PC-3 (cell line): ENCODE measurements around the gene NOMO2. TPM values are rescaled to one million over a fixed set of nuclear protein-coding genes. Genes with fewer than 3 reads are reported as not detected.
"Not testable (repeated sequence)": the region's sequence is repeated elsewhere in the genome, so short reads cannot be mapped to it uniquely, and the experiment has no call there.

Experiments
- ATAC-seq: fragments of 200-7000 bp; cut with Tn5 transposase; 2 replicates; pipeline ENCODE4 v1.9.1; 2020; ENCODE audit warnings: mild to moderate bottlenecking, moderate library complexity
- BruUV-seq: library from RNA; stranded (reverse); fragments of 400-500 nt; replicated peaks from 2 replicates; lab custom pipeline; 2021; lab: Mats Ljungman, UMichigan
- CTCF ChIA-PET: fragments of 300-600 bp; sonication (Branson Sonifier 250); formaldehyde crosslinking; loops from one replicate; lab custom pipeline; 2022; ENCODE audit warnings: antibody characterized with exemption; lab: Charles Lee
- POLR2A ChIA-PET: fragments of 300-600 bp; sonication (Branson Sonifier 250); formaldehyde crosslinking; loops from one replicate; lab custom pipeline; 2022; ENCODE audit warnings: antibody characterized with exemption; ENCODE audit not compliant: unreplicated experiment; lab: Charles Lee
- DNase-seq: peaks from one replicate; pipeline ENCODE4 v3.0.0-alpha.2; 2015
- H2AFZ ChIP-seq: fragments of 300-600 bp; sonication (generic); 2 replicates; pipeline ENCODE4 v1.6.0; 2016; ENCODE audit warnings: antibody characterized with exemption, low read length
- H3F3A ChIP-seq: fragments of 300-600 bp; sonication (generic); one replicate; pipeline ENCODE4 v1.6.0; 2017; ENCODE audit warnings: antibody characterized with exemption, low read length, control low read depth, mild to moderate bottlenecking; ENCODE audit not compliant: unreplicated experiment
- H3K27ac ChIP-seq: fragments of 300-600 bp; sonication (generic); 2 replicates; pipeline ENCODE4 v1.5.1; 2016; ENCODE audit warnings: mild to moderate bottlenecking, low read length
- H3K27me3 ChIP-seq: fragments of 300-600 bp; sonication (generic); 2 replicates; pipeline ENCODE4 v1.6.1; 2016; ENCODE audit warnings: low read length, mixed read lengths
- H3K36me3 ChIP-seq: fragments of 300-600 bp; sonication (generic); 2 replicates; pipeline ENCODE4 v1.6.1; 2016; ENCODE audit warnings: low read depth, mixed run types, low read length, mixed read lengths
- H3K4me1 ChIP-seq: fragments of 300-600 bp; sonication (generic); 2 replicates; pipeline ENCODE4 v1.5.1; 2016; ENCODE audit warnings: low read length; ENCODE audit not compliant: insufficient read depth
- H3K4me2 ChIP-seq: fragments of 300-600 bp; sonication (generic); 2 replicates; pipeline ENCODE4 v1.6.0; 2016; ENCODE audit warnings: low read length
- H3K4me3 ChIP-seq: fragments of 300-600 bp; sonication (generic); 2 replicates; pipeline ENCODE4 v1.5.1; 2016; ENCODE audit warnings: mild to moderate bottlenecking, low read length, mixed read lengths
- H3K79me2 ChIP-seq: fragments of 300-600 bp; sonication (generic); 2 replicates; pipeline ENCODE4 v1.6.1; 2017; ENCODE audit warnings: low read length, mixed read lengths
- H3K9ac ChIP-seq: fragments of 300-600 bp; sonication (generic); 2 replicates; pipeline ENCODE4 v1.6.0; 2016; ENCODE audit warnings: mild to moderate bottlenecking, low read length
- H3K9me2 ChIP-seq: fragments of 300-600 bp; sonication (generic); replicated peaks from 2 replicates; pipeline ENCODE4 v1.6.1; 2016; ENCODE audit warnings: mixed run types, low read length, mixed read lengths
- H3K9me3 ChIP-seq: fragments of 300-600 bp; sonication (generic); 2 replicates; pipeline ENCODE4 v1.6.1; 2016; ENCODE audit warnings: low read length, mixed read lengths
- H4K20me1 ChIP-seq: fragments of 300-600 bp; sonication (generic); 2 replicates; pipeline ENCODE4 v1.6.1; 2016; ENCODE audit warnings: low read length, mixed read lengths
- intact Hi-C: fragments of 100-400 bp; cut with micrococcal nuclease; formaldehyde crosslinking; loops from 2 replicates; pipeline ENCODE4 v1.9.0; 2023
- total RNA-seq: library from RNA; depleted of rRNA; stranded (reverse); fragments of >200 nt; gene quantifications from 2 replicates; pipeline ENCODE4 v1.2.3, GENCODE V29; 2014

Gene NOMO2
- total RNA-seq, 1 experiment from 2014 or later, result 121 TPM

DNA sequence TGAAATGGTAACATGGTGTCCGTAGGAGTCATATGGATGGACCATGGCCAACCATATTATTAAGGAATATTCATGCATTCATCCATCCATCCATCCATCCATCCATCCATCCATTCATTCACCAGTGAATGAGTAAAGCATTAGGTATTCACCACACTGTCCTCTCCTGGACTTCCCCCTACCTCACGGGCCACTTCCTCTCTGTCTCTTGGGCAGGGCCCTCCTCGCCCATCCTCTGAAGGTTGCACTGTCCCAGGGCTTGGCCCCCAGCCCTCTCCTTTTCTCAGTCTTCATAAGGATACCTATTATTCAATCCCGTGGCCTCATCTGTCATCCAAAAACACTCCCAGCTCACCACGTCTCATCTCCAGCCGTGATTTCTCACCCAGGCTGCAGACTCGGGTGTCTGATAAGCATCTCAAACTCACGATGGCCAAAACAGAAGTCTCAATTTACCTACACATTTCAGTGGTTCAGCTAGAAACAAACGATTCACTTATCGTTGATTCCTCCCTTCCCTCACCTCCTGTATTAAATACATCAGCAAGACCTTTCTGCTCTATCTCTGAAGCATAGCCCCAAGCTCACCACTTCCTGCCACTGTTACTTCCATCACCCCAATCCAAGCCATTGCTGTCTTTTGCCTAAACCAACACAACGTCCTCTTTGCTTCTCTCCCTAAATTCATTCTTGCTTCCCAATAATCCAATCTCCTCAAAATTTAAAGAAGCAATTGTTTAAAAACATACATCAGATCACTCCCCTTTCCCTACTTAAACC is 69.6 kb downstream of the NOMO2 start:
- H3K27ac ChIP-seq, H3K27me3 ChIP-seq, DNase-seq, H3K4me2 ChIP-seq, H3K9ac ChIP-seq, H3K9me2 ChIP-seq, H4K20me1 ChIP-seq, BruUV-seq, H2AFZ ChIP-seq, H3K79me2 ChIP-seq, POLR2A ChIA-PET, intact Hi-C loops, ATAC-seq, H3K4me3 ChIP-seq, H3F3A ChIP-seq, H3K36me3 ChIP-seq, H3K9me3 ChIP-seq, H3K4me1 ChIP-seq, CTCF ChIA-PET: not testable (repeated sequence)

DNA sequence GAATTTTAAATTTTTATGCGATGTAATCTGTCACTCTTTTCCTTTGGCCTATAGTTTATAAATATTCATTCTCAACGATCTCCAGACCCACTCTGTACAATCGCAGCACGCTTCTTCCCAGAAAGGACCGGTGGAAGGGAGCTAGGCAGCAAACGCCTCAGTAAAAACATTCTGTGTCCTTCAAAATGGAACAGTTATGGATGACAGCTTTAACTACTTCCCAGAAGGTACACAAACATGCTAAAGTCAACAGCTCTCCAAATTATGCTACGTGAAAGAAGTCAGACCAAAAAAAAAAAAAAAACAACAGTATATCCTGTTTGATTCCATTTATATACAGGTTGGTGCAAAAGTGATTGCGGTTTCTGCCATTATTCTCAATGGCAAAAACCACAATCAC is 125.9 kb downstream of the NOMO2 start:
- H3K4me1 ChIP-seq, POLR2A ChIA-PET, H3K27me3 ChIP-seq, H2AFZ ChIP-seq, intact Hi-C loops, H3K9me3 ChIP-seq, ATAC-seq, H3K9ac ChIP-seq, H3F3A ChIP-seq, H3K79me2 ChIP-seq, H3K9me2 ChIP-seq, DNase-seq, H3K27ac ChIP-seq, H3K4me2 ChIP-seq, H3K4me3 ChIP-seq, CTCF ChIA-PET, H3K36me3 ChIP-seq, H4K20me1 ChIP-seq, BruUV-seq: not testable (repeated sequence)

DNA sequence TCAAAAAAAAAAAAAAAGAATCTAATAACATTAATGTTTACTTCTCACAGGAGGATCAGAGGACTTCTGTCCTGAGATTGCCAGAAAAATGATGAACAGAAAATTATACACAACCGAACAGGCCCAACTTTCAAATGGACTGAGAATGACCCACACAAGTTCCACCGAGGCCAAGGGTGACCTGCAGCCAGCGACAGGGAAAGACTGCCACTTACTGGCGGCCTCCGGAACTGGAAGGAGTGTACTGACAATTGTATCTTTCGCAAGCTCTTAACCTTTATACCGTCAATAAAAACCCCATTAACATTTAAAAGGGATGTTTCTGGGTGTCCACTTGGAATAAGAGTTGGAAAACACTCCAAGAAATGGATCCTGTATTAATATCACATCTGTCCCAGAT is 146.1 kb downstream of the NOMO2 start:
- not testable (repeated sequence) for BruUV-seq, ATAC-seq, DNase-seq

DNA sequence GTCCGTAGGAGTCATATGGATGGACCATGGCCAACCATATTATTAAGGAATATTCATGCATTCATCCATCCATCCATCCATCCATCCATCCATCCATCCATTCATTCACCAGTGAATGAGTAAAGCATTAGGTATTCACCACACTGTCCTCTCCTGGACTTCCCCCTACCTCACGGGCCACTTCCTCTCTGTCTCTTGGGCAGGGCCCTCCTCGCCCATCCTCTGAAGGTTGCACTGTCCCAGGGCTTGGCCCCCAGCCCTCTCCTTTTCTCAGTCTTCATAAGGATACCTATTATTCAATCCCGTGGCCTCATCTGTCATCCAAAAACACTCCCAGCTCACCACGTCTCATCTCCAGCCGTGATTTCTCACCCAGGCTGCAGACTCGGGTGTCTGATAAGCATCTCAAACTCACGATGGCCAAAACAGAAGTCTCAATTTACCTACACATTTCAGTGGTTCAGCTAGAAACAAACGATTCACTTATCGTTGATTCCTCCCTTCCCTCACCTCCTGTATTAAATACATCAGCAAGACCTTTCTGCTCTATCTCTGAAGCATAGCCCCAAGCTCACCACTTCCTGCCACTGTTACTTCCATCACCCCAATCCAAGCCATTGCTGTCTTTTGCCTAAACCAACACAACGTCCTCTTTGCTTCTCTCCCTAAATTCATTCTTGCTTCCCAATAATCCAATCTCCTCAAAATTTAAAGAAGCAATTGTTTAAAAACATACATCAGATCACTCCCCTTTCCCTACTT is 152.2 kb downstream of the NOMO2 start:
- H3K9me3 ChIP-seq, POLR2A ChIA-PET, H3K9me2 ChIP-seq, ATAC-seq, H2AFZ ChIP-seq, H3K9ac ChIP-seq, H3K79me2 ChIP-seq, H3F3A ChIP-seq, H3K36me3 ChIP-seq, H3K27me3 ChIP-seq, H3K4me1 ChIP-seq, H3K27ac ChIP-seq, CTCF ChIA-PET, H4K20me1 ChIP-seq, BruUV-seq, intact Hi-C loops, DNase-seq, H3K4me2 ChIP-seq, H3K4me3 ChIP-seq: not testable (repeated sequence)

More for the DNA sequence above, 146.1 kb downstream of the NOMO2 start:
- H2AFZ ChIP-seq, H3K4me2 ChIP-seq, H3K4me1 ChIP-seq, H3K36me3 ChIP-seq, H3K9me2 ChIP-seq, H4K20me1 ChIP-seq, H3K27ac ChIP-seq, H3K9me3 ChIP-seq, H3K27me3 ChIP-seq, H3K79me2 ChIP-seq, intact Hi-C loops, H3F3A ChIP-seq, POLR2A ChIA-PET, CTCF ChIA-PET, H3K4me3 ChIP-seq, H3K9ac ChIP-seq: not testable (repeated sequence)

DNA sequence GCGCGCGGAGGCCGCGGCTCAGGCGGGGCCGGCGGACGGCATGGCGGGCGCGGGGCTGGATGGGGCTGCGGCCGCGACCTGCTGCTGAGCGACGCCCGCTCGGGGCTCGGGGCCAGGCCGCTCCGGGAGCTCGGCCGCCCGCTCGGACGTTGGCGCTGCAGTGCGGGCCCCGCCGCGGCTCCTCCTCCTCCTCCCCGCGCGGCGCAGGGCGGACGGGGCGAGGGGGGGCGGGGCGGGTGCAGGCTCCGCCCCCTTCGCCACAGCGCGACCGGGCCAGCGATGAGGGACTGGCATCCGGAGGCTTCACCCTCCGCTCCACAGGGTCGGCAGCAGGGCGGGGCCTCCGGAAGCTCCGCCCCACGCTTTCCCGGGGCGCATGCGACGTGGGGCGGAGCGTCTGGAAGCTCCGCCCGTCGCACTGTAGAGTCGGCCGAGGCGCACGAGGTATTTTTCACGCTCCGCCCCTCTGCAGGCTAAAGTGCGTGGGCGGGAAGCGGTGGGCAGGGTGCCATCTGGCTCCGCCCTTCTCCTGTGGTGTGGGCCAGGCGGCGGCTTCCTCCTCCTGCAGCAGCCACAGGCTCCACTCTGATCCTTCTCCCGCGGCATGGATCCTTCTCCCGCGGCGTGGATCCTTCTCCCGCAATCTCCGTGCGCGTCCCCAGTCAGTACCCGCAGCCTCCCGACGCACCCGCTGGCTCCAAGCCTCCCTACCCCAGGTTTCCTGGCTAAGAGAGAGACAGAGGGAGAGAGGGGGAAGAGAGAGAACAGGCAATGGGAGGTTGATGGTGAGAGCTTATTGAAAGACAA is 159.8 kb downstream of the NOMO2 start:
- DNase-seq, H3K4me2 ChIP-seq, H3K79me2 ChIP-seq, H3K4me3 ChIP-seq, intact Hi-C loops, H2AFZ ChIP-seq, BruUV-seq, H3K36me3 ChIP-seq, H3K27ac ChIP-seq, H3K27me3 ChIP-seq, H3K9ac ChIP-seq, H3K9me2 ChIP-seq, POLR2A ChIA-PET, H3K4me1 ChIP-seq, H3F3A ChIP-seq, H4K20me1 ChIP-seq, H3K9me3 ChIP-seq, CTCF ChIA-PET: not testable (repeated sequence)
- ATAC-seq, result peak; percentile 73

DNA sequence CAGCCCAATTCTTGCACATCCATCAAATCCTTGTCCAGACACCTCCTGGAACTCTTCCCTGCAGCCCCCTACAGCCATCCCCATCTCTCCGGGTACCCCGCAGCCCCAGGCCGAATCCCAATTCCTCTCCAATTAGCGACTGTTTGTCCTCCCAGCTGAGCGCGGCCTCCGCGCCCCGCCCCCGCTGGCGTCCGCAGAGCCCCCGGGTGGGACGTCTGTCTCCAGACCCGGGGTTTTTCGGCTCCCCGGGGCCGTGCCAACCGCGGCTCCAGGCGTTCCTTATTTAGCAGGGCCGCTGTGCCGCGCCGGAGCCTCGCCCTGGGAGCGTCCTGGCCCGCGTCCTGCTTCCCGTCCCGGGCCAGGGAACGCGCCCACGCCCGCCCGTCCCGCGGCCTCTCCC is 160.7 kb downstream of the NOMO2 start:
- intact Hi-C loops, H2AFZ ChIP-seq, H3K4me3 ChIP-seq, DNase-seq, H3K9me2 ChIP-seq, H3K79me2 ChIP-seq, H4K20me1 ChIP-seq, H3K27me3 ChIP-seq, BruUV-seq, H3K9me3 ChIP-seq, H3K27ac ChIP-seq, POLR2A ChIA-PET, ATAC-seq, H3F3A ChIP-seq, CTCF ChIA-PET, H3K4me1 ChIP-seq, H3K9ac ChIP-seq, H3K36me3 ChIP-seq, H3K4me2 ChIP-seq: not testable (repeated sequence)
